ENCODE results near the gene PPARGC1A. TPM values are rescaled to one million over a fixed set of nuclear protein-coding genes. Genes with fewer than 3 reads are reported as not detected.

PPARGC1A gene
- total and polyA plus RNA-seq, 10 of the 15 experiments (the other 5 are each of a cell fraction or from before 2014, with no cell fraction given), result 0.01 to 0.05 (median 0.04) TPM; not detected in 7

DNA sequence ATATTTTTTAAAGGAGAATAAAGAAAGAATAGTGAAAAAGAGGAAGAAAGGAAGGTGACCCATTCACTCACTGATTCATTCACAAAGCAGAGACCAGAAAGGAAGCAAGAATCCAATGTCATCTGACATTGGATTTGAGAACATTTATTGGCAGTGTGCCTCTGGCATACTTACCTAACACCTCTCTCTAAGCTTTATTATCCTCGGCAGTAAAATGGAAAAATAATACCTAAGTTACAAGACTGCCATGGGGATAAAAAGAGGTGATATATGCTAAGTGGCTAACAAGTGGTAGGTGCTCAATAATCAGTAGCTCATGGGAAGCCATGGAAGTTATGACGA, 41.6 kb upstream of the PPARGC1A start (continued):
- TF ChIP-seq ATF2 (IDR thresholded peaks at IDR 0.05; ENCODE audit: low read length), result no peak
- no peak for TF ChIP-seq CTCF (IDR thresholded peaks at IDR 0.05 in 2 of 3, conservative IDR thresholded peaks at IDR 0.05 in 1 of 3; ENCODE audit: control insufficient read depth in 2 of 3, extremely low read depth in 1 of 3, insufficient read depth in 1 of 3, low read depth in 3 of 3, low read length in 3 of 3)
- no peak for TF ChIP-seq RAD21 (IDR thresholded peaks at IDR 0.05; ENCODE audit: insufficient read depth, low read depth, low read length)
- no peak for TF ChIP-seq RBBP5 (conservative IDR thresholded peaks at IDR 0.05)
- no peak for TF ChIP-seq ZBED1 (IDR thresholded peaks at IDR 0.05; ENCODE audit: borderline replicate concordance)

GRCh38 chr4:23930750-23931488, 41.1 kb upstream of the PPARGC1A start:
- no peak overlapping the region for H2AFZ ChIP-seq (ENCODE audit: control insufficient read depth, low read depth, low read length)
- CTCF ChIA-PET, result interaction anchor here (1.1 kb wide), 1 partner anchor 17 kb away, joined by 4 read pairs; no protein-coding TSS in a partner anchor
- in situ Hi-C loops (cut with MboI), result no loop called here
- H3K9me3 ChIP-seq (replicated peaks; ENCODE audit: control insufficient read depth, insufficient read depth, low read length), result no peaks in the 10 kb centered on the region
- RAD21 ChIA-PET (ENCODE audit: unreplicated experiment), result no interaction called here
- H3K79me2 ChIP-seq (ENCODE audit: control insufficient read depth, insufficient read depth, low read length), result no peaks in the 10 kb centered on the region
- SMC1A ChIA-PET (ENCODE audit: uncharacterized antibody, unreplicated experiment), result no interaction called here
- no peak for ATAC-seq
- intact Hi-C loops (cut with micrococcal nuclease; ENCODE audit: unreplicated experiment), result no loop called here
- POLR2A ChIA-PET, result no interaction called here
- no peaks in the 10 kb centered on the region for H4K20me1 ChIP-seq (ENCODE audit: control insufficient read depth, insufficient read depth)
- H3K9ac ChIP-seq (ENCODE audit: control insufficient read depth, insufficient read depth, low read length), result no peak overlapping the region
- H3K36me3 ChIP-seq (ENCODE audit: control insufficient read depth in 2 of 2, insufficient read depth in 2 of 2, low read length in 1 of 2), result no peaks in the 10 kb centered on the region
- no peak overlapping the region for H3K4me2 ChIP-seq (ENCODE audit: control insufficient read depth, insufficient read depth)
- no peaks in the 10 kb centered on the region for H3K27me3 ChIP-seq (replicated peaks in 1 of 2; ENCODE audit: control insufficient read depth in 2 of 2, insufficient read depth in 2 of 2, low read length in 1 of 2)
- WGBS (ENCODE audit: insufficient coverage, insufficient replicate concordance, low lambda C conversion rate, missing lambda C conversion rate), result 60% methylated on average over 10 of the region's 10 CpGs
- no peak for DNase-seq (ENCODE audit: low read depth, low spot score)
- no peak overlapping the region for H3K4me3 ChIP-seq
- TF ChIP-seq NR2F1 (conservative IDR thresholded peaks at IDR 0.05), result no peak
- no peak for TF ChIP-seq JUNB (IDR thresholded peaks at IDR 0.05)
- no peak for TF ChIP-seq NR2C2 (IDR thresholded peaks at IDR 0.05; ENCODE audit: borderline replicate concordance, control insufficient read depth, insufficient read length, low read depth)
- TF ChIP-seq PBX3 (IDR thresholded peaks at IDR 0.05; ENCODE audit: insufficient replicate concordance, low read depth, low read length), result no peak
- TF ChIP-seq TCF3 (IDR thresholded peaks at IDR 0.05; ENCODE audit: borderline replicate concordance, insufficient read depth, low read depth, low read length), result no peak
- no peak for TF ChIP-seq FOXM1 (IDR thresholded peaks at IDR 0.05; ENCODE audit: low read depth, low read length)
- BruUV-seq (replicated peaks), result no TSS peak
- no peak overlapping the region for H3K27ac ChIP-seq (ENCODE audit: control insufficient read depth, insufficient read depth)
- FAIRE-seq, result no peak
- no peaks in the 10 kb centered on the region for H3K4me1 ChIP-seq (ENCODE audit: control insufficient read depth, insufficient read depth, low read length)
